ENCODE measurements around the gene PARP2.

The PARP2 gene

DNA sequence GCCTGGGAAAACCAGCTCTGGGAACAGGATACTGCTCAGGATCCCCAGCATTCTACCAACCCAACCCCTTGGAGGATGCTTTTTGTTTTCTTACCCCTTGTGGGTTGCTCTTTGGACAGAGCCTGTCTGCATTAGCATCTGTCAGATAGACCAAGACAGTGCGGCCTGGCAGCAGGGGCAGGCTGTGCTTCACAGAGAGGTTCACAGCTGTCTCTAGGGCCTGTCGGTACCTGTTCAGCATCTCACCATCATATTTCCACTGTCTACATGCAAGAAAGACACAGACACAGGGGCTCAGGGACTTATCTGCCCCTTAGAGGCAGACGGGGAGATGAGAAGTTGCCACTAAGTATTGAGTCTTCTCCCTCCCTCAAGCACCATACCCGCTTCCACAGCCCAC, 48.1 kb downstream of the PARP2 start:
- H3K4me3 ChIP-seq (ENCODE audit: low read length in 2 of 2): no peak overlapping the region
- peaks cover 64 to 67% of the 10 kb centered on the region in 2 donors for H3K36me3 ChIP-seq (ENCODE audit: control insufficient read depth in 2 of 2, insufficient read depth in 2 of 2, low read length in 2 of 2)
- H3K9ac ChIP-seq (ENCODE audit: low read length in 2 of 2): no peak overlapping the region
- H3K9me3 ChIP-seq (ENCODE audit: control insufficient read depth in 2 of 2, low read length in 2 of 2): no peaks in the 10 kb centered on the region
- H3K4me1 ChIP-seq (ENCODE audit: control insufficient read depth, insufficient read depth, low read length): no peaks in the 10 kb centered on the region
- H3K27ac ChIP-seq (ENCODE audit: low read length): no peak overlapping the region
- no peaks in the 10 kb centered on the region for H3K27me3 ChIP-seq (ENCODE audit: control insufficient read depth in 1 of 2, insufficient read depth in 2 of 2, low read length in 2 of 2)

DNA sequence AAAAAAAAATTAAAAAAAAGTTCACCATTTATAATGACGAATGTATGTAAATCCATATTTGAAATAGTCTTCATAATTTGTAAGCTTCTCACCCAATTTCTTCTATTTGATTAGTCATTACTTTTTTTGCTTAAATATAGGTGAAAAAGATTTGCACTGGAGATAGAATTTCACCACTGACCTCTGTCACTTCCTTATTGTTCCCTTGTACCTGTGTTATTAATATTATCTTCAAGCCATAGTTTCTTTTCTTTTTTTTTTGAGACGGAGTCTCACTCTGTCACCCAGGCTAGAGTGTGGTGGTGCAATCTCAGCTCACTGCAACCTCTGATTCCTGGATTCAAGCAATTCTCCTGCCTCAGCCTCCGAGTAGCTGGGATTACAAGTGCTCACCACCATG, 54.1 kb downstream of the PARP2 start:
- Histone ChIP-seq H3K9ac (ENCODE audit: low read length in 2 of 2) (no peak overlapping the region), H3K27ac (ENCODE audit: low read length) (no peak overlapping the region), H3K36me3 (ENCODE audit: control insufficient read depth in 2 of 2, insufficient read depth in 2 of 2, low read length in 2 of 2) (peaks cover 41% of the 10 kb centered on the region in 2 donors), H3K9me3 (ENCODE audit: control insufficient read depth in 2 of 2, low read length in 2 of 2) (no peaks in the 10 kb centered on the region), H3K4me1 (ENCODE audit: control insufficient read depth, insufficient read depth, low read length) (no peaks in the 10 kb centered on the region), H3K4me3 (ENCODE audit: low read length in 2 of 2) (no peak overlapping the region), H3K27me3 (ENCODE audit: control insufficient read depth in 1 of 2, insufficient read depth in 2 of 2, low read length in 2 of 2) (no peaks in the 10 kb centered on the region)

DNA sequence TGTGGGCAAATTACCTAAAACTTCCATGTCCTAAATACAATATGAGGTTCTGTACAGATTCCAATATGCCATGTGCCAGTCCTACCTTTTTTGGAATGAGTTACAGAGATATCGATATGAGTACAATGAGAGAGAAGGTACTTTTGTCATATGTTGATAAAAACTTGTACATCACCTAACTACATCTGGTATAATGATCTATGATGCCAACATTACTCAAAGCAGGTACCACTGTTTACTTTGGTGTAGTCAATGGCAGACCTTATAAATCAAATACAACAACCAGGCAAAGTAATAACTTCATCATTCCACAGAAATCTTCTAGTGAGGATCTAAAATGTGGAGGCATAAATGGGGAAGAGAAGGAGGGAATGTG, 57.1 kb downstream of the PARP2 start:
- Histone ChIP-seq H3K27ac (ENCODE audit: low read length) (no peak overlapping the region), H3K4me3 (ENCODE audit: low read length in 2 of 2) (no peak overlapping the region), H3K4me1 (ENCODE audit: control insufficient read depth, insufficient read depth, low read length) (no peaks in the 10 kb centered on the region), H3K36me3 (ENCODE audit: control insufficient read depth in 2 of 2, insufficient read depth in 2 of 2, low read length in 2 of 2) (peaks cover 45 to 52% of the 10 kb centered on the region in 2 donors), H3K9me3 (ENCODE audit: control insufficient read depth in 2 of 2, low read length in 2 of 2) (no peaks in the 10 kb centered on the region), H3K27me3 (ENCODE audit: control insufficient read depth in 1 of 2, insufficient read depth in 2 of 2, low read length in 2 of 2) (no peaks in the 10 kb centered on the region), H3K9ac (ENCODE audit: low read length in 2 of 2) (no peak overlapping the region)

DNA sequence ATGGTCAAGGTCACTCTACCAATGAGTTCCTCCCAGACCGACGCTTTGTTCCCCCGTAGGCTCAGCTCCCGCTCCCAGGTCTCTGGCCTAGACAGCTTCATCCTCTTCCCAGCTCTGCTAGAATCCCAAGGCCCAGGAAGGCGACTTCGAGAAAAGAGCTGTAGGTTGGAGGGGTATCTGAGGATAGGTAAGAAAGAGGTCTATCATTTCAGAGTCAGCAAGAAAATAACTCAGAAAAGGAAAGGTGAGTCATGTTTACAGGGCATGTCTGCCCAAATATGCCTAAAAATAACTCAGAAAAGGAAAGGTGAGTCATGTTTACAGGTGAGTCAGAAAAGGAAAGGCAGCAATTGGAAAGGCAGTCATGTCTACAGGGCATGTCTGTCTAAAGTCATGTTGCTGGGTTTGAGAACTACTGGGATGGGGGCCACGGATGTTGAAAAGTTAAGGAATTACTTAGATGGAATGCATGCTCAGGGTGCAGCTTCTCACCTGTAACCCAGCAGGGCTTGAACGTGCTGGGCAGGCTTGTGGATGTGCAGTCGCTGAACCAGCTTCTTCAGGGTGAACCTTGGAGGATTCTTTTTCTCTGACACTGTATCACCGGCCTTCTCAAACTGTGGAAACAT, 57.6 kb downstream of the PARP2 start:
- Histone ChIP-seq H3K36me3 (ENCODE audit: control insufficient read depth in 2 of 2, insufficient read depth in 2 of 2, low read length in 2 of 2) (peaks cover 42 to 52% of the 10 kb centered on the region in 2 donors), H3K9ac (ENCODE audit: low read length in 2 of 2) (no peak overlapping the region), H3K4me3 (ENCODE audit: low read length in 2 of 2) (no peak overlapping the region), H3K9me3 (ENCODE audit: control insufficient read depth in 2 of 2, low read length in 2 of 2) (no peaks in the 10 kb centered on the region), H3K27ac (ENCODE audit: low read length) (no peak overlapping the region), H3K27me3 (ENCODE audit: control insufficient read depth in 1 of 2, insufficient read depth in 2 of 2, low read length in 2 of 2) (no peaks in the 10 kb centered on the region), H3K4me1 (ENCODE audit: control insufficient read depth, insufficient read depth, low read length) (no peaks in the 10 kb centered on the region)

DNA sequence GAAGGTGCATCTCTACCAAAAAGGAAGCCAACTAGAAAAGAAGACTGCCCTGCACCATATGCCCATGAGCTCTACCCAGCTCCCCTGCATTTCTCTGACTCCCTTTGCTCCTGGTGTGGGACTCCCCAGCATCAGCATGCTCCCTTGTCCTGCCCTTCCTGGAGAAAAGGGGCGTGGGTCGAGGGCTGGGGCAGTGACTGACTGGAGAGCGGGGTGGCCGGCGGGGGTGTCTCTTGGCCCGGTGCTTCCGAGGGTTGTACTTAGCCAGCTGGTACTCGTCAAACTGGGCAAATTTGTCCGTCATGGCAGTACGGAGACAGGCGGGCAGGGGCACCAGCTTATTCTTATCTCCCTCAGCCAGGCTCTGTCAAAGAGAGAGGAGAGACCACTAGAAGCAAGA, 60.1 kb downstream of the PARP2 start:
- Histone ChIP-seq H3K36me3 (ENCODE audit: control insufficient read depth in 2 of 2, insufficient read depth in 2 of 2, low read length in 2 of 2) (peaks cover 57 to 61% of the 10 kb centered on the region in 2 donors), H3K9ac (ENCODE audit: low read length in 2 of 2) (no peak overlapping the region)

More for the DNA sequence above, 60.1 kb downstream of the PARP2 start:
- no peak overlapping the region for H3K4me3 ChIP-seq (ENCODE audit: low read length in 2 of 2)
- H3K27ac ChIP-seq (ENCODE audit: low read length): no peak overlapping the region
- no peaks in the 10 kb centered on the region for H3K9me3 ChIP-seq (ENCODE audit: control insufficient read depth in 2 of 2, low read length in 2 of 2)
- H3K27me3 ChIP-seq (ENCODE audit: control insufficient read depth in 1 of 2, insufficient read depth in 2 of 2, low read length in 2 of 2): no peaks in the 10 kb centered on the region
- H3K4me1 ChIP-seq (ENCODE audit: control insufficient read depth, insufficient read depth, low read length): no peaks in the 10 kb centered on the region

All from stomach smooth muscle (tissue), 2 donors.